GM18868 (cell line): ENCODE data around the gene KLHL42.

Experiments used
- ATAC-seq: cut with Tn5 transposase; IDR thresholded peaks from one replicate; pipeline ENCODE4 v1.9.1; 2021; ENCODE audit warnings: mild to moderate bottlenecking, moderate library complexity; ENCODE audit not compliant: unreplicated experiment

The KLHL42 gene

GRCh38 chr12:27852117-27852516 lies 72.1 kb downstream of the KLHL42 start:
- no peak for ATAC-seq
